ENCODE data around the gene NKX2-8.
A peak's percentile ranks its signal among the peaks of the same experiment; 100 is the strongest.

Gene NKX2-8

DNA sequence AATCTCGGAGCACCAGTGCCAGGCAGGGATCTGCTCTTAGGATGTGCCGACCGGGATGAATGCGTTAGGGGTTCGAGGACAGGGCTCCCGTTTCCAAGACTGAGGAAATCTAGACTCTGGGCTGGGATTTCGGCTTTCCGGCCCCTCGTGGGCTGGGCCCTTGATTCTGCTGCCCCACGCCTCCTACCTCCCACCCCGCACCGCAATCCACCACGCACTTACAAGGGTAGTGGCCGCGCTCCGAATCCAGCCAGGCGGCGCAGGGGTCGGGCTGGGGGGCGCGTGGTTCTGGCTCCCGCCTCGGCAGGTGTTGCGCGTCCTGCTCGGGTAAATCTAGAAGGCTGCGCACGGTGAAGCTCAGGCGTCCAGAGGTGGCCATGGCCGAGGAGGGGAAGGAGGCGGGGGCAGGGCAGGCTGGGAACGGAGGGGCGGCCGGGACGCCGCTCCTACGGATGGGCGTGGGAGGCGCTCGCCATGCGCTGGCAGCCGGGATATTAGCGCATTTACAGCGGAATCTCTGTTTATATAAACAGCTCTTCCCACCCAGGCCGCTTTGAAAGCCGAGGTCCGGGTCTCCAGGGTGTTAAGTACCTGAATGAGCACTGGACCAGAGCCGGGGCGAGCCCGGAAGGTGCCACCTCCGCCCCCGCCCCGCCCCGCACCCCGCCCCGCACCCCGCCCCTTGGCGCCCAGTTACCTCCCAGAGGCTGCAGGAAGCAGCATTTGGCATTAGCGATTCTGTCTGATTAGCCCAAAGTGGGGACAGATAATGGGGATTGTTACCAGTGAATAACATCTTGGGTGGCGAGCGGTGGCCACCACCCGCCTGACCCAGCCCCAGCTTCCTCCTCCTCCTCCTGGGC is at the start of gene NKX2-8:
Gene NKX2-8 (minus strand): TSS at position 604 of the 863 bp plus-strand sequence. CDS start 225 bp downstream, at position 379.
- no peak for DNase-seq

DNA sequence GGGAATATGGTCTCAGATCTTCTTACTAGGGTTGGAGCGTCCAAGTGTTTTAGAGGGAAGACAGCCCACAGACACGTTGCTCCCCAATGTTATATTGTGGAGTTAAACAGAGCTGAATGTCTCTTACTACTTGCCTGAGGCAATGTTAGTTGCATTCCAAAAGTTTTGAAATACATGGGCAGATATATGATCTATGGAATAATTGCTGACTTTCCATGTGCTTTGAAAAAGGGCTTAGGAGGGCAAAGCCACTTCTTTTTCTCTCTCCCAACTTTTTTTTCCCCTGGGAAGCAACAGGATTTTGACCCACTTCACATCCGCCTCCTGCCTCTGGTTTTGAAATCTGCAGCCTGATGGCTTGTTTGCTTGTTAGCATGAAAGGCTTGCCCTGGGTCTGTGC is 45.6 kb upstream of the NKX2-8 start:
- DNase-seq, result no peak

DNA sequence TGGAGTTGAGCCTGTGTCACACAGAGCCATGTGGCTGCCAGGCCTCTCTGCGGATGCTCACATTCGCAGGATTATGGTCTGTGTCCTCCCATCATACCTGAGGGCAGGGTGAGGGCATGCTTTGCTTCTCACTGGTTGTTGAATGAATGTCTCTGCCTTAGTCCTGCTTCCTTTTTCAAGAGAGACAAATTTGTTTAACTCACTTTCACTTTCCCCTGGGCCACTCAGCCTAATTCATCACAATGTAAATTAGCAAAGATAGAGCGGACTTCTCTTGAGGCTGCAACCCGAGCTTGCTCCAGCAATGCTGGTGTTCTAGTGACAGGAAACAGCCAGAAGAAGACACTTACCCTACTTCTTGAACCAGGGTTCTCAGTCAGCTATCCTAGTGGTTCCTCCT is 43.7 kb upstream of the NKX2-8 start:
- DNase-seq, result no peak

GRCh38 chr14:36625436-36625835 is 43.0 kb upstream of the NKX2-8 start:
- no peak for DNase-seq

DNA sequence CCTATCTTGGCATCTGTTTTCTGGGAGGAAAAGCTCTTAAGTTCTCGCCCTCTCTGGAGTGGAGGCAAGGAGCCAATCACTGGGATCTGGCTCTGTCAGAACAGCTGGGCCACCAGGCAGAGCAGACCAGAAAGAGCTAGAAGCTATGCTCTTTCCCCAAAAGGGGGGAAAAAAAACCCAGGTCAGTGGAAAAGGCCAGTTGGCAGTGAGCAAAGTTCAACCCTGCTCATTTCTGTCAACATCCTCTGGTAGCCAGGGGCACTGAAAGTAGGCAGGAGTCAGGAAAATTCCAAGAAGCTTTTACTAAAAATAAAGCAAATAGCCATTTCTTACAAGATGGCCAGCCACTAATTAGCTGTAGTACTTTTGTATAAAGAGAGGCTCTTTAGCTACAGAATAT is 42.6 kb upstream of the NKX2-8 start:
- DNase-seq, result no peak

DNA sequence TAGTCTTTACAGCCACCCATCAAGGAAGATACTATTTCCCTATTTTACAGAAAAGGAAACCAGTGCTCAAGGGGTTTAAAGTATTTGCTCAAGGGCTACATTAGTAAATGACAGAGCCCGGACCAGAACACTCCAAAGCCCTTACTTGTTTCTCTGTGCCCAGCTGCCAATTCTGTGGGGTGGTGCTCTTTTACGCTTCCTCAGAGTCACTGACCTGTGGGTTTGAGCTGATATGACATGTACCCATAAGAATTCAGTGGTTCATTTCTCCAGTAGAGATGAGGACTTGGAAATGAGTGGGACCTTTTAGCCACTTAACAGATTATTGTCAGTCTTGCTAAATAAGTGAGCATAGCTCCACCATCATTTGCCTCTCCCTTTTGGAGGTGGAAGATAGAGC is 37.4 kb upstream of the NKX2-8 start:
- no peak for DNase-seq

DNA sequence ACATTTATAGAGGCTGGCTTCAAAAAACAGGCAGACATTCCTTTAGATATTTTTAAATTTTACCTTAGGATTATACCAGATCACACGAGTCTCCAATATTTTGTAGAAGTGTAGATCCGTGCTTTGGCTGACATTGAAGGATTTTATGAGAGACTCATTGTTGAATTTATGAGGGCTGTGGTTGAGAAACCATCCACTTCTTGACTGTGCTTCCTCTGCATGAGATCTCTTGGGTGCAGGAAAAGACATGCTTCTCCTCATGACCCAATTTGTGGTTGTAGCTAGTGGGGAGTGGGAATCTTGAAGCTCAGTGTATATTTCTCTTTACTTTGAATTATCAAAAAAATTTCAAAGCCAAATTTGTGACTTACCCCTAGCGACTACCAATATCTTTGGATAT is 36.7 kb upstream of the NKX2-8 start:
- no peak for DNase-seq

GRCh38 chr14:36618641-36619040 is 36.2 kb upstream of the NKX2-8 start:
- no peak for DNase-seq

DNA sequence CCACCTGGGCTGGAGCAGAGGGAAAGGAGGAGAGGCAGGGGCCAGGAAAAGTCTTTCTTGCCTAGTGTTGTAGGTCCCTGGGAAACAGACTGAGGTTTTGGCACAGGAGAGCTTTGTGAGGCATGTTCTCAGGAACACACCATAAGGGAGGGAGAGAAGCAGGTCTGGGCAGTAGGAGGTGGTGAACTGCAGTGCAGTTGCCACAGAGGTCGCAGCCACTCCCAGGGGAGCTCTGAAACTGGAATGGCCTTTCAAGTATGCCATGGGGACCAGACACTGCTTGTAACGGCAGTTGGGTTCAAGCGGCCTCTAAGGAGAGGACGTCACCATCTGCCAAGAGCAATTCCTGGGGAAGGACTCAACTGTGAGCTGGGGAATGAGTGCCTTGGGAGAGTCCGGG is 35.4 kb upstream of the NKX2-8 start:
- no peak for DNase-seq

DNA sequence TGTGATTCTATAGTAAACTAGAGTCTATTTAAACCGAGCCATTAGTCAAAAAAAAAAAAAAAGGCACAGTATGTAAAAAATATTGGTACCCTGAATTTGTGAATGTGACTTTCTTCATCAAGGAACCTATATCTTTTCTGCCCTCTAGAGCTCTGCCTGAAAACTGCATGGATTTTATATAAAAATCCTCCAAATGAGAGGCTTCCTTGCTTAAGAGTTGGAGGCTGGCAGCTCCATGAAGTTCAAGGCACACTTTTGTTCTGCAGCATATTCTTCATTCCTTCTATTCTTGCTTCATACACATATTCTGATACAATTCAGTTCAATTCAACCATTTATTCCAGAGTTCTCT is 23.1 kb upstream of the NKX2-8 start:
- DNase-seq, result no peak

- peak; percentile 61 for DNase-seq
These were observed 22.5 kb upstream of the NKX2-8 start for GRCh38 chr14:36604757-36605505.

- DNase-seq, result no peak
These were observed 18.0 kb upstream of the NKX2-8 start for GRCh38 chr14:36600431-36600830.

- DNase-seq, result no peak
These were observed 9.1 kb upstream of the NKX2-8 start for GRCh38 chr14:36591482-36591881.

DNA sequence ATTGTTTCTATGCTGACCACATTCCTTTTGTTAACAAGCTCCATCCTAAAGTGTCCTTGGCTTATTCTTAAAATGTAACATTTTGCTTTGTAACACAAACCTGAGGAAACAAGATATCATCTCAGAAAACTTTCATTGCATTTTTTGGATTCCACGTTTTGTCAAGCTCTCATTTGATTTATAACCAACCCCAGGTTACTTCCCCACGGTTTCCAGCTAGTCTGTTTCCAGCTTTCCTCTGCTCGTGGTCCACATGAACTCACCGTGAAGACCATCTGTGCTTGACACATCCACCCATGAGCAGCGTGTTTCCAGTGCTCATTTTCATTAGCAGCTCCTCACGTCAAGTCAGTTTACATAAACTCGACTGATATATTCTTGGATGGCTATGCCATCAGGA is 6.4 kb upstream of the NKX2-8 start:
- DNase-seq, result no peak

- no peak for DNase-seq
These were observed 5.7 kb upstream of the NKX2-8 start for GRCh38 chr14:36588119-36588518.

DNA sequence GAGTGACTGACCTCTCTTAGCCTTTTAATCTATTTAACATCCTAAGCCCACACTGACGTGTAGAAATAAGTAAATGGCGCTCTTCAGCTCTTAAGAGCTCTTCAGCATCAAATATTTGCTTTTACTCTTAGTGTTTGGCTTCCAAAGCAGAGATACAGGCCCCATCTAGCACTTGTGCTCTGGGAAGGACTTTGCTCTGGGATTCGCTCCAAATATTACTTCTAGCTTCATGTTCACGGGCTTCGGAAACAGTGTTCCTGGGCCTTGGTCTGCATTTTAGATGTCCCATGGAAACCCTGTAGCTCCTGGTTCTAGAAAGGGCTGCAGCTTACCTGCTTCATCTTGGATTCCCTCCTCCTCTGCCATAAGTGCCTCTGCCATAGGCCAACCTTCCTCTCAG is 2.7 kb upstream of the NKX2-8 start:
- DNase-seq, result no peak

- DNase-seq, result no peak
These were observed 1.7 kb upstream of the NKX2-8 start for GRCh38 chr14:36583893-36584811.

DNA sequence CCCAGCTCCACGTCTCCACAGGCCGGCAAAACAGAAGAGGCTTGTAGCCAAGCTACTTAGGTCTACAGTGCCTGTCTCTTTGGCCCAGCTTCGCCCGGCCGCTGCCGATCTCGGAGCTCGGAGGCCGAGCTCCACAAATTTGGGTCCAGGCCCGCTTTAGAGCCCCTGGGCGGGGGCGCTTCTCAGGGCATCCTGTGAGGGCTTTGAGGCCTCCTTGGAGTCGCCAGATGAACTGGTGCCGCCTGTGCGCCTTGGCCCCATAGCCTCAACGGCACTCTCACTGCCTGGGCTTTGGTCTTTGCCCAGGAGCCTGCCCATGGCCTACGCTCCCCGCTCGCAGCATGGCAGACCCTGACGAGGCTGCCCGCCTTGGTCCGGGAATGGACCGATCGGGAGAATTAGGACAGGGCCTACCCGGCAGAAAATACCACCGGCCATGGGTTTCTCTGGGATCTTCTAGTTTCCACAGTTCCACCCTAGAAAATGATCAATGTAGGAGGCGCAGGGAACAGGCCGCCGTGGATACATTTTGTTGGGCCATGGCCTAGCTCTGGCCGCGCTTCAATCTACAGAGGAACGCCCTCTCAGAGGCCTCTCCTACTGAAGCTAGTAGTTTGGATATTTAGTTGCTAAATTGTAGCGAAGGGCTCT is 953 bp upstream of the NKX2-8 start:
- DNase-seq, result no peak

DNA sequence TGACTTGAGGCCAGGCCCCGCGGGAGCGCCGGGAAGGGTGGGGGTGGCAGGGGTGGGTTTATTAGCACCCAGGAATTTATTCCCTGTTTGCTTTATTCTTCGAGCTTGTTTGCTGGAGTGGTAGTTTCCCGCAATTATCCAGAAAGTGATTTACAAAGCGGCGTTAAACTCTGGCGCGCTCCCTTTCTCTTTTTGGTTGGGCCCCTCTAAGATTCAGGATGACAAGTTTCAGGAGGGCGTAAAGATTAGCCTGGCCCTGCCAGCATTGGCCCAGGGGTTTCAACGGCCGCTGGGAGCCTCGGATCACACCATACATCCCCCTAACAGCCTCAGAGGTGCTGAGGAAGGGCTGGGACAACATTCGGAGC is 444 bp upstream of the NKX2-8 start:
- no peak for DNase-seq

DNA sequence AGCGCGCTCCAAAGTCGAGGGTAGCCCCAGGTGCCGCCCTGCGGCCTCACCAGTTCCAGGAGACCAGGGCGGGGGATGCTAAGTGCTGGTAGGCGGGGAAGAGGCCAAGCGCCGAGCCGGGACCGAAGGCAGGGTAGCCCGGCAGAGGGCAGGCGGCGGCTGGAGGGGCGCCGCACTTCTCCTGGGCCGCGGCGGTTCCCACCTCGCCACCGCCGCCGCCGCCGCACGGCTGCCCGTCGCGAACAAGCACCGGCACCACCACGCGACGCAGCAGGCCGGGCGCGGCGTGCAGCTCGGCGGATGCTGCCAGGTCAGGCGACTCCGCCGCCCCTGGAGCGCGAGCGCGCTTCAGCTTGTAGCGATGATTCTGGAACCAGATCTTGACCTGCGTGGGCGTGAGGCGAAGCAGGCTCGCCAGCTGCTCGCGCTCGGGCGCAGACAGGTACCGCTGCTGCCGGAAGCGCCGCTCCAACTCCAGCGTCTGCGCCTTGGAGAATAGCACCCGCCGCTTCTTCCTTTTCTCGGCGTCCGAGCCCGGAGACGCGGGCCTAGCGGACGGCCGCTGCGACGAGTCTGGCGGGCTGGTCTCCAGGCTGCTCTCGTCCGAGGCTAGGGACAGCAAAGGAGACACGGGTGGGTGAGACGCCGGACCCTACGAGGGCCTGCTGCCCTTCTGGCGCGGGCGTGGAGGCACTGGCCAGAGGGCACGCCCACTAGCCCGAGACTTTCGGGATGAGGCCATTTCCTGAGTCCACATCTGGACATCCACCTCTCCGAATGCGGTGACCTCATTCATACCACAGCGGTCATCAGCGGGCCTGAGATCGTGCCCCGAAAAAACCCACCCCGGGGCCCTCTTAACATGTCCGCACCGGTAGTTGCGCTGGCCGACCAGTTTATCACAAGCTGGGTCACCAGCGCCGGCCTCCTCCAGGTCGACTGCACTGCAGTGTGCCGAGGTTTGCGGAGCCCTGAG is 1.3 kb downstream of the NKX2-8 start:
- DNase-seq, result peak; percentile 37

GRCh38 chr14:36580141-36580855 is 2.1 kb downstream of the NKX2-8 start:
- DNase-seq, result no peak

All from femur (tissue), 1 donor.